Activated CD4-positive, alpha-beta T cell treated with anti-CD3 and anti-CD28 coated beads, Interleukin-2, amount 50 U/mL, for 4 hours (primary cell): ENCODE measurements around the gene VAT1L.

Source experiments
- DNase-seq, 2 experiments: peaks; one replicate each; pipeline ENCODE4 v3.0.0-alpha.2; 2020

VAT1L gene

DNA sequence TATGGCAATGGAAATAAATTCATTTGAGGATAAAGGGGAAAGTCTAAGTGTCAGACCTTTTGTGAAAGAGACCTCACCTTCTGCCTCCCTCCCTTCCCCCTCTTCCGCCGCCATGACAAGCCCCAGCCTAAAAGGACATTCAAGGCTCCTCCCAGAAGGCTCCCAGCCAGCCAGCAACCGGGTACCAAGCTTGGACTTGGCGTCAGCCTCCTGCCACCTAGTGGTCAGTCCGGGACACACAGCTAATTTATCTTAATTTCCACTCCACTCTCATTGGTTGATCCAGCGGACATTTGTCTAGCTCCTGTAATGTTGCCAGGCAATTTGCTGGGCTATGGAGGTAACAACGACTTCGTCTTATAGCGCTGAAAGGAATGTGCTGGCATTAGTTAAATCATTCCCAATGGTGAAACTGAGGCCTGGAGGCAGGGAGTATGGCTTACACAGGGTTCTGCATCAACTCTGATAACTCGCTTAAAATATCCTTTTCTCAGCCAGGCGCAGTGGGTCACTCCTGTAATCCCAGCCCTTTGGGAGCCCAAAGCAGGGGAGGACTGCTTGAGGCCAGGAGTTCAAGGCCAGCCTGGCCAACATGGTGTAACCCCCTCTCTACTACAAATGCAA, 214.7 kb downstream of the VAT1L start:
- peak; percentile 39 to 42 for DNase-seq

DNA sequence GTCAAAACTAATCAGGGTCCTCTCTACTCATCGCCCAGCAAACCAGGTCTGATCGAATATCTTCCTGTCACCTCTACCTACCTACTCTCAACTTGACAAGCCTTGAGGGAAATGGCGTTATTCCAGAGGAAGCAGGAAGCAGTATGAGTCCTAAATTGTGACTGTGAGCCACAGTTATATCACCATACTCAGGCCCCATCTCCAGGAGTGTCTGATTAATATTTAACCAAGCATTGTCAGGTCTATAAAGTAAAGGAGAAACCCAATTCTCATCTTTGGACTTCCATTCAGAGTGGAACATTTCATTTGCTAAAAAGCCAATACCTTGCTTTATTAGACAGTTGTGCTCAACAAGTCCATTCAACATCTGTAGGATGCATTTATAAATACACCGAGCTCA, 216.2 kb downstream of the VAT1L start:
- no peak for DNase-seq

DNA sequence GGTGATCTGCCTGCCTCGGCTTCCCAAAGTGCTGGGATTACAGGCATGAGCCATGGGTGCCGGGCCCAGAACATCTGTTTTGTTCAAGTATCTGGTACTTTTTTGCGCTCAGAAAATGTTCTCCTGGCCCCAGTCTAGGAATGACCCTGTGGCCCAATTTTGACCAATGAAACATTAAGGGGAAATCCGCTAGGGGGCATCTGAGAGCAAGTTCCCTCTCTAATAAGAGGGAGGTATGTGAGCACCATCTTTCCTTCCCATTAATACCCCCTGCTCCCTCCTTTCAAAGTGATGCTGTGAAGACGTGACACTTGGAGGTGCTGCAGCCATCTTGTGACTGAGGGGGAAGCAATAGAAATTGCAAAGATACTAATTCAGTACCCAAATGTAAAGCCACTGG, 217.5 kb downstream of the VAT1L start:
- no peak for DNase-seq

DNA sequence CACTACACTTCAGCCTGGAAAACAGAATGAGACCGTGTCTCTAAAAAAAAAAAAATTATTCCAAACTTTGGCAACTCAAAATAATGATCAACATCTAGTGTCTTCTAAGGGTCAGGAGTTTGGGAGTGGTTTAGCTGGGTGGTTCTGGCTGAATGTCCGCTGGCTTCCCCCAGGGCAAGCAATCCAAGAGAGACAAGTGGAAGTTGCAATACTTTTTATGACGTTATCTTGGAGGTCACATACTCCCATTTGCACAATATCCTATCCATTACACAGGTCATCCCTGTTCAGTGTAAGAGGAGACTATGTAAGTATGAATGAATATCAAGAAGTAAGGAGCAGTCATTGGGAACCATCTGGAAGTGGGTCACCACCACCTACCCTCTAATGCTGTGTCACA, 218.8 kb downstream of the VAT1L start:
- DNase-seq = no peak

DNA sequence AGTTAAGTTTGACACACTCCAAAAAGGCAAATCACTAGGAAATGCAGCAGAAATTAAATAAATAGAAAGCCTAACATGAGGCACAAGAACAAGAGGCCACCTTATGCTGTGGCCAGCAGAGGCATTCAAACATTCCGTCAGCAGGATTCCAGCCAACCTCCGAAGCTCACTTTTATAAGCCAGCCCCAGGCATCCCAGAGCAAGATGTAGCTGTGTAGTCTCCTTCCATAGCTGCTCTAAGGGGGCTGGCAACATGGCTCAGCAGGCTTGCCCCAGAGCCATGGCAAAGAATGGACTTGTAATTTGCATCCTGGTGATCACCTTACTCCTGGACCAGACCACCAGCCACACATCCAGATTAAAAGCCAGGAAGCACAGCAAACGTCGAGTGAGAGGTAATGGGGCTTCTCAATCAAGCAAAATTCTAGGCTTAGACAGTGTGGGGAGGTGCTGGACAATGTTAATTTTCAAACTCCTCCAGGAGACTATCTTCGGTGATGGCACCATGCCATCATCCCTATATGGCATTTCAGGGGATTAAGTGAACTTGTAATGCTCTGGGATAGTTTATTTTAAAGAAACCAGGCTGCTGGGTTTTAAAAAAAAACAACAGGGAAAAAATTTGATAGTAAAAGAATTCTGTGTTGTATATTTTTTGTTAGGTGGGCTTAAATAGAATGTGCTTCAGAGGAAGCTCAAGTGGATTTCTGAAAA, 234.1 kb downstream of the VAT1L start, which contains the start of gene CLEC3A:
TSS of gene CLEC3A (plus strand) at position 202 of the 714 bp plus-strand sequence. CDS start at position 281, 79 bp downstream.
- no peak for DNase-seq

DNA sequence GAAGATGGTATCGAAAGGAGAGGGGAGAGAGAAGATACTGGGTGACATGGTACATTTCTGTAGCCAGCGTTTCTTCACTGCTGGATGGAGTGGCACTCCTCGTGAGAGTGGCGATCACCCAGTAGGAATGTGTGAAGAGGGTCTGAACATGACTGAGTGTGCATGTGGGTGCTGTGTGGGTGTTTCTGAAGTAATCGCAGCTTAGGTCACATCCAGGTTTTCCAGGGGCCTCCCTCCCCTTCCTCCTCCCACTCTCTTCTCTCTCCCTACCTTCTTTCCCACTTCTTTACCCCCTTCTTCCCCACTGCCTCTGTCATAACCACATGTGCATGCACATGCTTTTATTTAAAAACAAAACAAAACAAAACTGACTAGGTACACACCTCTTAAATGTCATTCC, 235.8 kb downstream of the VAT1L start:
- DNase-seq = no peak

DNA sequence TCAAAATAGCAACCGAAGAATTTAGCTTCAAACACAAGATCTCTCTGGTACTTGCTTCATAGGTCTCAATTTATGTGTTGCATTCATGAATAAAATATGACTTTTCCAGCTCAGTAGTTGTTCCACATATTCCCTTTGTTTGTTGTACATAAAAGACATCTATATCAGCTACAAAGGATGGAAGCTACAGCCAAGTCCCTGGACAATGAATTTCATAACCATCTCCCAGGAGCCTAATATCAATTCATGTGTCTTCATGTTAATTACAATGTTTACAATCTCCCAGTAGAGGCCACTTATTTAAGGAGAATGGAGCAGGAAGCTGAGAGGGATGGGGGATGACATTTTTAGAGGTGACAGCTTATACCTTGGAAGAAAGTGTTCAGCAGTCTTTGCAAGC, 237.3 kb downstream of the VAT1L start:
- DNase-seq = no peak

DNA sequence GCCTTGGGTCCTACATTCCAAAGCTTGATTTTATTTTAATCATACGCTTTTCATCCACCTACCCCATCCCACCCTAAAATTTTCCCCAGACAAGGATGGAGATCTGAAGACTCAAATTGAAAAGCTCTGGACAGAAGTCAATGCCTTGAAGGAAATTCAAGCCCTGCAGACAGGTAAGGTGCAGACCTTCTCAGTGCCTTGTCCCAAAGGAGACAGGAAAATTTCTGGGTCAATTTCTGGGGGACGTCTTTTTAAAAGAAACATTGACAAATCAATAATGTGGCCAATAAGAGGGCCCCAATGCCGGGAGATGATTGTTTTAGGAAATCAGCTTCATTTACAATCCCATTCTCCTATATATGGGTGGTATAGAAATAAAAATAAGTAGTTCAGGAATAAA, 239.7 kb downstream of the VAT1L start:
- DNase-seq = no peak
